ENCODE data around the gene RPL18.

The RPL18 gene

GRCh38 chr19:48614436-48615230 lies 4.3 kb downstream of the RPL18 start, which contains the start of gene FAM83E:
TSS of gene FAM83E (minus strand) at chr19:48615076. CDS start at chr19:48613372, 1,704 bp downstream.
- no peak for DNase-seq (ENCODE audit: low spot score)

- no peak for DNase-seq (ENCODE audit: low spot score)
Observed at GRCh38 chr19:48613852-48614435, 5.0 kb downstream of the RPL18 start.

- no peak for DNase-seq (ENCODE audit: low spot score)
Observed at GRCh38 chr19:48613024-48613851, 5.7 kb downstream of the RPL18 start.

DNA sequence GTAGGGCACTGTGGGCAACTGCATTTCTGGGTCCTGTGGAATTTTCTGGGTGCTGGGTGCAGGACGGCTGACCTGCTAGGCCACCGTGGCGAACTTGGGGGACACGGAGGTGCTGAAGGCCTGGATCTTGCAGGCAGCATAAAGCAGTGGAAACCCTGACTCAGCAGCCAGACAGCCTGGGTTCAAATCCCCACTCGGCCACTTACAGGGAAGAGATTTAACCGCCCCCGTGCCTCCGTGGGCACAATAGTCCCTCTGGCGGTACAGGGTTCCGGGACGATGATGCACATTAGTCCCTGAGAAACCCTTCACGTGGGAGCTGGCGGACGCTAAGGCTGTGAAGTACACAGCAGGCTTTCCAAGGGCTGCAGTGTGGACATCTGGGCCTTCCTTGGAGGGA lies 7.1 kb downstream of the RPL18 start:
- DNase-seq (ENCODE audit: low spot score): no peak

GRCh38 chr19:48609571-48610108 lies 9.3 kb downstream of the RPL18 start:
- DNase-seq (ENCODE audit: low spot score): no peak

DNA sequence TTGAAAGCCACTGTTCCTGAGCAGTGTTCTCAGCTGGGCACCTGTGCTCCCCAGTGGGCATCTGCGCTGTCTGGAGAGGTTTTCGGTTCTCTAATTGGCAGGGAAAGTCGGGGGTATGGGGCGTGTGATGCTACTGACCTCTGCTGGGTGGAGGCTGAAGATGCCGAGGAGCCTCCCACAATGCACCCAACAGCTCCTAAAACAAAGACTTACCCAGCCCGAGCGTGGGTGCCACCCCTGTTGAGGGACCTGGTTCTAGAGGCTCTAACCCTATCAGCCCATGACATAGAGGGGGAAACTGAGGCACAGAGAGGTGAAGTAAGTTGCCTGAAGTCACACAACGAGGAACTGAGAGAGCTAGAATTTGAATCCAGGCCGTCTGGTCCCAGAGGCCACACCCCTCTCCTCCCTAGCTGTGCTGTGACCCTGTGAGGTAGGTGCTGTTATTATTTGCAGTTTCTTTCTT lies 10.1 kb downstream of the RPL18 start:
- DNase-seq (ENCODE audit: low spot score): no peak

DNA sequence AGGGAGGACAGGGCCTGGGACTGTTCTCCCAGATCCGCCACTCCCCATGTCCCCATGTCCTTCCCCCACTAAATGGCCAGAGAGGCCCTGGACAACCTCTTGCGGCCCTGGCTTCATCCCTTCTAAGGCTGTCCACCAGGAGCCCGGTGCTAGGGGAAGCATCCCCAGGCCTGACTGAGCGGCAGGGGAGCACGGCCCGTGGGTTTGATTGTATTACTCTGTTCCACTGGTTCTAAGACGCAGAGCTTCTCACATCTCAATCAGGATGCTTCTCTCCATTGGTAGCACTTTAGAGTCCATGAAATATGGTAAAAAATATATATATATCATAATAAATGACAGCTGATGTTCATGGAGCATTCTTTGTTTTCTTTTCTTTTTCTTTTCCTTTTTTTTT lies 11.6 kb downstream of the RPL18 start:
- DNase-seq (ENCODE audit: low spot score): no peak

GRCh38 chr19:48606463-48607358 lies 12.3 kb downstream of the RPL18 start, which contains the start of gene SPACA4:
TSS of gene SPACA4 (plus strand) at chr19:48606742. CDS start at chr19:48606979, 237 bp downstream.
- no peak for DNase-seq (ENCODE audit: low spot score)

DNA sequence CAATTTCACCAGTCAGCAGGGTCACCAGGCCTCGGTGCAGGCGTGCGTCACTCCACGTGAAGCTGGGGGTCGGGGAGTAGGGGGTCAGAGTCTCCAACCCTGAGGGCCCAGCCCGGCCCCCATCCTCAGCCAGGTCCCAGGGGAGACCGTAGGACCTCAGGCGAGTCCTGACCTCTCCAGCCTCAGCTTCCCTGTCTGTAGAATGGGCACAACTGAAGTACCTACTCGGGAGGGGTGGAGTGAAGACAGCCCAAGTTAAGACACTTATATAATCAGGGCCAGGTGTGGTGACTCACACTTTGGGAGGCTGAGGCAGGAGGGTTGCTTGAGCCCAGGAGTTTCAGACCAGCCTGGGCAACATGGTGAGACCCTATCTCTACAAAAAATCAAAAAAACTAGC lies 15.1 kb downstream of the RPL18 start:
- DNase-seq (ENCODE audit: low spot score): no peak

DNA sequence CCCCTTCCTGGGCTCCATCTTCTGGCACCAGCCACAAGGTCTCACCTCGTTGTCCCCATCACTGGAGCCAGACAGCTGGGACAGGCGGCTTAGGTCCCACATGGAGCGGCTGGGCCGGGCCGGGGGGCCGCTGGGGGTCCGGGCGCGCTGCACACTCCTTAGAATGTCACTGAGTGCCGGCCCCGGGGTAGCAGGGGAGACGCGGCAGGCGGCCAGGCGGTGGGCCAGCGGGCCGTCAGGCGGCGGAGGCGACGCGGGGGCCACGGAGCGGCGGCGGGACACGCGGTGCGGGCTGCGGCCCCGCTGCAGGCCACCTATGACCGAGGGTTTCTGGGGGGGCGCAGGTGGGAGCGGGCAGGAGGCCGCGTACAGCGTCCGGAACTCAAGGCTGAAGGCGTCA lies 15.5 kb downstream of the RPL18 start:
- no peak for DNase-seq (ENCODE audit: low spot score)

GRCh38 chr19:48603001-48603400 lies 16.0 kb downstream of the RPL18 start:
- no peak for DNase-seq (ENCODE audit: low spot score)

DNA sequence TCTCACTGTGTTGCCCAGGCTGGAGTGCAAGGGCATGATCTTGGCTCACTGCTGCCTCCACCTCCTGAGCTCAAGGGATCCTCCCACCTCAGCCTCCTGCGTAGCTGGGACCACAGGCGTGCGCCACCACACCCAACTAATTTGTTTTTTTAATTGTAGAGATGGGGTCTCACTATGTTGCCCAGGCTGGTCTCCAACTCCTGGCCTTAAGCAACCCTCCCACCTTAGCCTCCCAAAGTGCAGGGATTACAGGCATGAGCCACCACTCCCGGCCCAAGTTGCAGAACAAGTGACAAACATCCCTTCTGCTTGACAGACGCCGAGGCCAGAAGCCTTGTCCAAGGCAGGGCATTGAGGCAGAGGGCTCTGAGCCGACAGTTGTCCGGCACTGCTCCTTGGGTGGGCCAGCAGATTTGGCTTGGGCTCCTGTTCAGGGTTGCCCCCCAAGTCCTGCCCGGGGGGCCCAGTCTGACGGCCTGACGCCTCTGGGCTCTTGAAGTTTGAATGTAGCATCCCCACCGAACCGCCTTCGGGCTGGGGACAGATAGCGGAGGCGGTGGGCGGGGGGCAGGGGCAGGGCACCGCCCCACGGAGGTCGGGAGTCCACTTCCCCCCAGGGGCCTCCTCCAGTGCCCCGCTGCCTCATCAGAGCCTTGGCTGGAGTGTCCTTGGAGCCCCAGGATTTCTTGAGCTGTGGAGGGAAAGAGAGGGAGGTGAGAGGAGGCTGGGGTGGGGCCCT lies 18.1 kb downstream of the RPL18 start:
- no peak for DNase-seq (ENCODE audit: low spot score)

DNA sequence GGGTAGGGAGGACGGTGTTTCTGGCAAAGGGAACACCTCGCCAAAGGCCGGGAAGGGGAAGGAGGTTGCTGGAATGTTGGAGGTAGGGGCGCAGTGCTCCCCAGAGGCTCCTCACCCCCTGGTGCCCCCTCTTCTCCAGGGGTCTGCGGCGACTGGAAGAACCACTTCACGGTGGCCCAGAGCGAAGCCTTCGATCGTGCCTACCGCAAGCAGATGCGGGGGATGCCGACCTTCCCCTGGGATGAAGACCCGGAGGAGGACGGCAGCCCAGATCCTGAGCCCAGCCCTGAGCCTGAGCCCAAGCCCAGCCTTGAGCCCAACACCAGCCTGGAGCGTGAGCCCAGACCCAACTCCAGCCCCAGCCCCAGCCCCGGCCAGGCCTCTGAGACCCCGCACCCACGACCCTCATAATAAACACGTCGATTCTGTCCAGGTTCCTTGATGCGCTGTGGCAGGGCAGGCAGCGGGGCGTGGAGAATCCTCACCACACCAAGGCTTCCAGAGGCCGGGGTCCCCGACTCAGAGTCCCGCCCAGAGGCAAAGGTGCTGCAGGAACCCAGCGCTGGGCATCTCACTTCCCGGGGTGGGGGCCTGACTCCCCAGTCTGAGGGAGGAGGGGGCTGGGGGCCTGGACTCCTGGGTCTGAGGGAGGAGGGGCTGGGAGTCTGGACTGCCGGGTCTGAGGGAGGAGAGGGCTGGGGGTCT lies 19.8 kb downstream of the RPL18 start:
- no peak for DNase-seq (ENCODE audit: low spot score)

DNA sequence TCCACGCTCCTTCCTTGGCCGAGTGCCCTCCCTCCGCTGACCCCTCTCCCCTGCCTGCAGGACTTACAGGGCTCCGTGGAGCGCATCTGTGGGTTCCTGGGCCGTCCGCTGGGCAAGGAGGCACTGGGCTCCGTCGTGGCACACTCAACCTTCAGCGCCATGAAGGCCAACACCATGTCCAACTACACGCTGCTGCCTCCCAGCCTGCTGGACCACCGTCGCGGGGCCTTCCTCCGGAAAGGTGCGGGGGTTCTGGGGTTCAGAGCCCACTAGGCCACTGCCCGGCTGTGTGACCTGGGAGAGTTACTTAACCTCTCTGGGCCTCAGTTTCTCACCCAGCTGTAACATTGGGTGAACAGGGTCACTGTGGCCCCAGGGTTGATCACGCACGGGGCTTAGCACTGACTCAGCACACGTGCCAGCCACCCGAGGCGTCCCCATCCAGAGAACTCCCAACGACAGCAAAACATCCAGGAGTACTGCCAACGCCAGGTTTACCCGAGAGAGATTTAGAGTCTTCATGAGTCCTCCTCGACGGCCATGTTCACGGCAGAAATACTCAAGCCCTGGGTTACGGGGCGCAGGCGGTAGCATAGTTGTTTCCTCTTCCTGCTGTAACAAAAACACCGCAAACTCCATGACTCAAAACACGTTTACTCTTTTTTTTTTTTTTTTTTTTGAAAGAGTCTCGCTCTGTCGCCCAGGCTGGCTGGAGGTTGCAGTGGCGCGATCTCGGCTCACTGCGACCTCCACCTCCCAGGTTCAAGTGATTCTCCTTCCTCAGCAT lies 22.1 kb downstream of the RPL18 start:
- no peak for DNase-seq (ENCODE audit: low spot score)

- DNase-seq (ENCODE audit: low spot score): no peak
Observed at GRCh38 chr19:48596237-48596636, 22.7 kb downstream of the RPL18 start.

- DNase-seq (ENCODE audit: low spot score): no peak
Observed at GRCh38 chr19:48595833-48596232, 23.1 kb downstream of the RPL18 start.

- DNase-seq (ENCODE audit: low spot score): no peak
Observed at GRCh38 chr19:48595171-48595570, 23.8 kb downstream of the RPL18 start.

DNA sequence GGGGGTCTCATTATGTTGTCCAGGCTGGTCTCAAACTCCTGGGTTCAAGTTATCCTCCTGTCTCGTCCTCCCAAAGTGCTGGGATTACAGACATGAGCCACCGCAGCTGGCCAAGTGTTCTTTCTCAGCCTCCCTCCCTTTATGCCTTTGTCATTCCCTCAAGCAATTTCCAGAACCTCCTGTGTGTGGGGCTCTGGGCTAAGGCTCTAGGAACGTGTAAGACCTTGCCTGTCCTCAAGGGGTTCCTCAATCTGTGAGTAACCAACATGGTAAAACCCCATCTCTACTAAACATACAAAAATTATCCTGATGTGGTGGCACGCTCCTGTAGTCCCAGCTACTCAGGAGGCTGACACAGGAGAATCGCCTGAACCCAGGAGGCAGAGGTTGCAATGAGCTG lies 28.0 kb downstream of the RPL18 start:
- no peak for DNase-seq (ENCODE audit: low spot score)
